ENCODE results near the gene GATAD1.
"Not testable (repeated sequence)": the region's sequence is repeated elsewhere in the genome, so short reads cannot be mapped to it uniquely, and the experiment has no call there.

Gene GATAD1

DNA sequence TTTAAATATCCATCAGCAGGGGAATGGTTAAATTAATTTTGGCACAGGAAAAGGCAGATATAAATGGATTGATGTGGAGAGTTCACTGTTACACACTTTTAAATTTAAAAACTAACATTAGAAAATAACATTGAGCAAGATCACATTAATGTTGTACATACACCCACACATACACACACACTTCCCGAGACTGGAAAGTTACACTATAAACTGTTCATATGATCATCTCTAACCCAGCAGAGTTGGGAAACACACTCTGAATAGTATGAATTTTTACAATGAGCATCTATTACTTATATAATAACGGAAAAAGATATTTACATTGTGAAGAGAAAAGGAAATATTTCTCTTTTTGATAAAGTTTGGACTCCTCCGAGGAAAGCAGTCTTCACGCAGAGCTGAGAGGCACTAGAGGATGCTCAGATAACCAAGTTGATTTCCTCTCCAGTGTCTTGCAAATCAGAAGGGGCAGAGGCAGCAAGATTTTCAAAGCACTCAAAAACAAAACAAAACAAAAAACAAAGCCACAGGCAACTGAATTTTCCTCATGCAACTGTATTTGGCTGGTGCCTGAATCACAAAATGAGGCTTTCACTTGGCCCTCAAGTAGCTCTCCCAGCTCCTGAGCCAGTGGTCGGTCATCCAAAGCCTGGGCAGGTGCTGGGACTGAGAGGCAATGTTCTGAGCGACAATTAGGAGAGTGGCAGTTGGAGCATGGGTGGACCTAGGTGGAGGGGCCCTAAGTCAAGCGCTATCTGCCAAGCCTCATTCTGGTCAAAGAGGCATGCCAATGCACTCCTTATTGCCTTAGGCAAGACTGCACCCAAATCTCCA, 10.5 kb upstream of the GATAD1 start:
- DNase-seq (ENCODE audit: low read depth in 2 of 2): no peak

DNA sequence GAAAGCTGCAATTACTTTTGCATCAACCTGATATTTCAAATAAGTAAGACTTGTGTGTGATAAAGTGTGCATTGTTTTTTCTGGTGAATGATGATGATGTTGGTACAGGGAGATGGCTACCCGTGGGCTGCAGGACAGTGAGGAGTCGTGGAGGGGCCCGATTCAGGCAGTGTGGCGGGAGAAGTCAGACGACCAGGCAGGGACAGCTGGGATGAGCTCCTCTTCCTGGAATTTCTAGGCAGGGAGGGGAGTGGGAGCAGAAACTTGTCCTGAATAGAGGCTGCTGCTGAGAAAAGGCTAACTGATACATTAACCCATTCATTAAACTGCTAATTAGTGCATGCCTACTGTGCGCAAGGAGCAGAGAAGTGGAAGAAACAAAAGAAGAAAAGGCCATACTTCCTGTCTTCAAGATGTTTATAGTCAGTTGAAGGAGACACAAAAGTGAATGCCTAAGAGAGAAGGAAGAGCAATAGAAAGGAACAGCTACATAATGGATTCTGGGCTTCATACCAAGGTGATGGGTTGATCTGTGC, 9.3 kb upstream of the GATAD1 start:
- DNase-seq (ENCODE audit: low read depth in 2 of 2): no peak

DNA sequence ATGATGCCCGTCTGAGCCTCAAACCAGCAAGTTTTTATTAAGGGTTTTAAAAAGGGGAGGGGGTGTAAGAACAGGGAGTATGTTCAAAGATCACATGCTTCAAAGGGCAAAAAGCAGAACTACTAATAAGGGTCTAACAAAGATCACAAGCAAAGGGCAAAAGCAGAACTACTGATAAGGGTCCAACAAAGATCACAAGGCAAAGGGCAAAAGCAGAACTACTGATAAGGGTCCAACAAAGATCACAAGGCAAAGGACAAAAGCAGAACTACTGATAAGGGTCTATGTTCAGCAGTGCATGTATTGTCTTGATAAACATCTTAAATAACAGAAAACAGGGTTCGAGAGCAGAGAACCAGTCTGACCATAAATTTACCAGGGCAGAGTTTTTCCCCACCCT, 4.6 kb upstream of the GATAD1 start:
- DNase-seq (ENCODE audit: low read depth in 2 of 2): not testable (repeated sequence)

DNA sequence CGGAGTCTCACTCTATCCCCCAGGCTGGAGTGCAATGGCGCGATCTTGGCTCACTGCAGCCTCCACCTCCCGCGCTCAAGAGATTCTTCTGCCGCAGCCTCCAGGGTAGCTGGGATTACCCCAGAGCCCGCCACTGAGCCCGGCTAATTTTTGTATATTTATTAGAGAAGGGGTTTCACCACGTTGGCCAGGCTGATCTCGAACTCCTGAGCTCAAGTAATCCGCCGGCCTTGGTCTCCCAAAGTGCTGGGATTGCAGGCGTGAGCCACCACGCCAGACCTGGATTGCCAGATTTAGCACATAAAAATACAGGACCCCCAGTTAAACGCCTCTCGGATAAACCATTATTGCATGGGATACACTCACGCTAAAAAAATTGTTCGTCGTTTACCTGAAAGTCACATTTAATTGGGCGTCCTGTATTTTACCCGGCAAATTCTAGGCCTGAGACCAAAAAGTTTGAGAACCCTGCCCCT, 375 bp upstream of the GATAD1 start:
- no peak for DNase-seq (ENCODE audit: low read depth in 2 of 2)

DNA sequence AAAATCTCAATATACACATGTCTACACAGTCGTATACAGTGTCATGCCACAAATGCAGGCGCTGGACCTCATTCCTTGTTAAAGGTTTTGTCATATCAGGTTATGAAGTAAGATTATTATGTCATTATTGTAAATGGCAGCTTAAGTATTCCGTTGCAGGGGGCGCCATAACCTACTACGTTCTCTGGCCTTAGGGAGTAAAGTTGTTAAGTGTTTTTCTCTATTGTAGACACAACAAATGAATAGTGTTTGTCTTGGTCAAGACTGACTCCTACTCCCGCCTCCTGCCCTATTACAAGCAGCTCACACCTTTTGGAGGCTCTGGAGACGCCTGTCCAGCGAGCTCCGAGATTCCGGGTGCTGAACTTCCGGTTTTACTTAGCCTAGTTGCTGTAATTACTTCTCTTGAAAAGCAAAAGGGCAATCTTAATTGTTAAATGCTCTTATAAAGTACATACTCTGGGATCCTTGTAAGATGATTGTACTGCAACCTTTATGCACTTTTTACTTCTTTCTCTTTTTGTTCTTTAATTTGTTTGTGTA, 994 bp downstream of the GATAD1 start:
- DNase-seq (ENCODE audit: low read depth in 2 of 2): peak; percentile 9 to 24

DNA sequence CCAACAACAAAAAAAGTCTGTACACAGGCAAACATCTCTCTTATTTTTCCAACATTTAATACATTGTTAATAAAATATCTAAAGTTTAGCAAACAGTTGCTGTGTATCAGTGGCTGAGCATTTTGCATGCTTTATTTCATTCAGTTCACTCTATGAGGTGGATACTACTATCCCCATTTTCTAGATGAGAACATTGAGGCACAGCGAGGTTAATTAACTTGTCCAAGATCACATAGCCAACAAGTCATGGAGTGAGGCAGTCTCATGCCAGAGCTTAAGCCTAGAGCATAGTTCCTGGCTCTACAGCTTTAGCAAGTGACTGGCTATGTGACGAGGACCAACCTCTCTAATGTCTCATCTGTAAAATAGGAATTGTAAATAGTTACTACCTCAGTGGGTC, 4.4 kb downstream of the GATAD1 start:
- DNase-seq (ENCODE audit: low read depth in 2 of 2): no peak

DNA sequence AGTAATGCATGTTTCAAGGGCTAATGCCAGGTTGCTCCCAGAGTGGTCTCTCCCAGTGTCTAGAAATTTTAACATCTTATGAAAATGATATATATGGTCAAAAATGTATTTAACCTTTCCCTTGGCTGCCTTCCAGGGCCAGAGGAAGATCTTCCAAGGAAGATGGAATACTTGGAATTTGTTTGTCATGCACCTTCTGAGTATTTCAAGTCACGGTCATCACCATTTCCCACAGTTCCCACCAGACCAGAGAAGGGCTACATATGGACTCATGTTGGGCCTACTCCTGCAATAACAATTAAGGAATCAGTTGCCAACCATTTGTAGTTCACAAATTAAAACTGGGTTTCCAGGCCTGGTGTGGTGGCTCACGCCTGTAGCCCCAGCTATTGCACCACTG, 9.0 kb downstream of the GATAD1 start:
- no peak for DNase-seq (ENCODE audit: low read depth in 2 of 2)

DNA sequence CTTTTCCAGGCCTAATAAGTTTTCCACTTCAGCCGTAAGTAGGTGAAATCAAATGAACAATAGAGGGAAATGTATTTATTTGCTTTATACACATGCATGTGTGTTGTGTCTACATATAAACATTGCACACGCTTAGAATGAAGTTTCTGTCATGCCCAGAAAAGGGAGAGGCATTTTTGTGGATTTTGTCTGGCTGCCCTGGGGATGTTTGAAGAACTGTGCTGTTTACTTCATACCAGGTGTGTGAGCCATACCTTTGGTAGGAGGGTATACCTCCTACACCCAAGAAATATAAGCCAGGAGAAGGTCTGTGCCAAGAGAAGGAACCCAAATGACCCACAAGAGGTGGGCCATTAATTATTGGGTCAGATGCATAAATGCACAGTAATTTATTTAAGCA, 12.8 kb downstream of the GATAD1 start:
- DNase-seq (ENCODE audit: low read depth in 2 of 2): no peak

DNA sequence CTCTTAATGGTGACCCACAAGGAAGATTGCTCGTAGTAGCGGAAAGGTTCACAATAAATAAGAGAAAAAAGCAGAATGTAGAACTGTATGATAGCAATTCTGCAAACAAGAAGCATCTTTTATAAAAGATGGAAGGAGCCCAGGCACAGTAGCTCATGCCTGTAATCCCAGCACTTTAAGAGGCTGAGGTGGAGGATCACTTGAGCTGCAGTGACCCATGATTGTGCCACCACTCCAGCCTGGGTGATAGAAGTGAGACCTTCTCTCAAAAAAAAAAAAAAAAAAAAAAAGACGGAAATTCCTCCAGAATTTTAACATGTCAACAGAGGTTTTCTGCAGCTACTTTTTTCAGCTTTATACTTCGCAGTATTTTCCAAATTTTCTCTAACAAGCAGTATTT, 13.2 kb downstream of the GATAD1 start:
- no peak for DNase-seq (ENCODE audit: low read depth in 2 of 2)

DNA sequence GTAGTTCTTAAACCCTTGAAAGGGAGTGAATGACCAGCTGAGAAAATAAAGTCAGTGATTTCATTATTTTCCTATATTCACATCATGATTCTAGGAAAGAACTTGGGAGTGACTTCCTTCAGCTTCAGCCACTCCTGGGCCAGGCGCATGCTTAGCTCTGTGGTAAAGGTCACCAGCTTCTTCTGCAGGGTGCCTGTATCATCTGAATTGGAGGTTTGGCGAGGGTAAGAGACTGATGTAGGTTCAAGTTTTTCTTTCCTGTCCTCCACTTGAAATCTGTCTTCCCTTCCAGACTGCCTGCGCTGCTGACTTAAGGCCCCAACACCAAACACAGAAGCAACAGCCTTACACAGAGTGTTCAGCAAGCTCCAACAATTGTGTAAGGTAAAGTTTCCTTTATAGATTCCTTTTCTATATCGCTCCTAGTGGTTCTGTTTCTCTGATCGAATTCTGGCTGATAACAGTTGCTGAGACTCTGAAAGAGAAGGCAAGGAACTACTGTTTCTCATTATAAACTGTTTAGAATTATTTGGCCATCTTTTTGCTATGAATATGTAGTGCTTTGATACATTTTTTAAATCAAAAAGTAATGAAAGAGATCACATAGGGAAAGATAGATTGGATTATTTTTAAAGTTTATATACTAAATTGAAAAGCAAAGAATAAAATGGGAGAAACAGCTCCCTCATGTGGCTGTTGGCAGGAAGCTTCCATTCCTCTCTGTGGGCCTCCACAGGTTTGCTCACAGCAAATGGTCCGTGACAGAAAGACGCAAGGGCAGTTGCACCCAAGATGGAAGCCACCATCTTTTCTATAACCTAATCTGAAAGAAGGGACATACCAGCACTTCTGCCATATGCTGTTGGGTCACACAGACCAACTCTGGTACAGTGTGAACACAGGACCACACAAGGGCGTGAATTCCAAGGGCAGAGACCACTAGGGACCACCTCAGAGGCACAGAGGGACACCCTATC, 14.0 kb downstream of the GATAD1 start:
- DNase-seq (ENCODE audit: low read depth in 2 of 2): no peak

DNA sequence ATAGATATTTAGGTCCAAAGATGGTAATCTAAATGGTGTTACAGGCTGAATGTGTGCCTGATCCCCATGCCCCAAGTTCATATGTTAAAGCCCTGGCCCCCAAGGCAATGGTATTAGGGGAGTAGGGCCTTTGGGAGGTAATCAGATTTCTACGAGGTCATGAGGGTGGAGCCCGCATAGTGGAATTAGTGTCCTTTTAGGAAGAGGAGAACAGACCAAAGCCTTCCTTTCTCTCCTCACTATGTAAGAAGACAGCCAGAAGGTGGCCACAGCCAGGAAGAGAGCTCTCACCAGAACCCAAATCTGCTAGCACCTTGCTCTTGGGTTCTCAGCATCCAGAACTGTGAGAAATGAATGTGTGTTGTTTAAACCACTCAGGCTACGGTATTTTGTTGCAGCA, 15.3 kb downstream of the GATAD1 start:
- no peak for DNase-seq (ENCODE audit: low read depth in 2 of 2)

DNA sequence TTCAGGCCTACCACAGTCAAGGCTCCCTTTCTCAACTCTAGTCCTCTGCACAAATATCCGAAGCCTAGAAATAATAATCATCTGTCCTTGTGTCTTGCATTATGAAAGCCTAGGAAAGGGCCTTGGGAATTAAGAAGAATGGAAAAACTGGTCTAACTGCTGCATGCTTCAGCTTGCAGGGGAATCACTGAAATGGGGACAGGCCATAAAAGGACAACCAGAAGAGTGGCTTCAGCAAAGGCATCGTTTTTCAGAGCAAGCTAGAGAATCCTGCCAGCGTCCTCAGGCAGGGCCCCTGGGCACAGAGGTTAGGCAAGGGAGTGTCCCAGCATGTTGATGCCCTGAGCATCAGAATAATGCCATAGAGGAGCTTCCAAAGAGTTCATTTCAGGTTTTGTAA, 17.2 kb downstream of the GATAD1 start:
- no peak for DNase-seq (ENCODE audit: low read depth in 2 of 2)

DNA sequence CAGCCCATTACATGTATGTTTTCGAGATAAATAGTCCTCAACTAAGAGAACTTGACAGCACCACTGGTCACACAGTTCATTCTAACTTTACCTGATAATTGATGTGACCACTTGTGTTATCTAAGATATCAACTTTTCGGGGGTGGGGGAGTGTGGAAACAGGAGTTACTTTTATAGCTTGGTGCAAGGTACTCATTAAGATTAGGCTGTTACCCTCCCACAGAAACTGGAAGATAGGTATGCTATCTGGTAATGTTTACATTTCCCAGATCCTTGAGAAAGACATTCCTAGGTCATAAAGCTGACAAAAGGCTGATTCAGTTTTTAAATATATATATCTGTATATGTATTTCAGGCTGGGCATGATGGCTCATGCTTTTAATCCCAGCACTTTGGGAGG, 19.4 kb downstream of the GATAD1 start:
- no peak for DNase-seq (ENCODE audit: low read depth in 2 of 2)

DNA sequence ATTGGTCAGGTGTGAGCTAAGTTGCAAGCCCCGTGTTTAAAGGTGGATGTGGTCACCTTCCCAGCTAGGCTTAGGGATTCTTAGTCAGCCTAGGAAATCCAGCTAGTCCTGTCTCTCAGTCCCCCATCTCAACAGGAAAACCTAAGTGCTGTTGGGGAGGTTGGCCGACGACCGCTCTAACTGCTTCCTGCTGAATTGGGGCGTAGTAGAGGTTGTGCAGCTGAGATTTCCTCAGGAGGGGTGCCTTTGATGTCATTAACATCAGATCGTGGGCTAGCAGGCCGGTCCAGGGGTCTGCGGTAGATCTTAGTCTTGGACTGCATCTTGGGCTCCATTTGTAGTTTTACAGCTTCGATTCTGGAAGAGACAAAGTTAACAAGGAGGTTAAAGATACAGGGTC, 21.3 kb downstream of the GATAD1 start:
- not testable (repeated sequence) for DNase-seq (ENCODE audit: low read depth in 2 of 2)

DNA sequence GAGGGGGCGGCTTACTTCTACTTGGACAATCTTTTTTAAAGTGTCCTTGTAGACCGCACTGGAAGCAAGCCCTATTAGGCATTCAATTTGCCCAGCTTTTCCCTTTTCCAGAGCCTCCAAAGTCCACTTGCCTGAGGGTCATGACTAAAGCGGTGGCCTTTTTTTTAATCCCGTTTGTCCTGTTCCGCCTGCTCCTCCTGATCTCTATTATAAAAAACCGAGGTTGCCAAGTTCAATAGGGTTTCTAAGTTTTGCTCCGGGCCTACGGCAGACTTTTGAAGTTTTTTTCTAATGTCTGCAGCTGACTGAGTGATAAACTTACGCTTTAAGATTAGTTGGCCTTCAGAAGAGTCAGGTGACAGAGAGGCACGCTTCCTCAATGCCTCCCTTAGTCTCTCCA, 26.7 kb downstream of the GATAD1 start:
- not testable (repeated sequence) for DNase-seq (ENCODE audit: low read depth in 2 of 2)

DNA sequence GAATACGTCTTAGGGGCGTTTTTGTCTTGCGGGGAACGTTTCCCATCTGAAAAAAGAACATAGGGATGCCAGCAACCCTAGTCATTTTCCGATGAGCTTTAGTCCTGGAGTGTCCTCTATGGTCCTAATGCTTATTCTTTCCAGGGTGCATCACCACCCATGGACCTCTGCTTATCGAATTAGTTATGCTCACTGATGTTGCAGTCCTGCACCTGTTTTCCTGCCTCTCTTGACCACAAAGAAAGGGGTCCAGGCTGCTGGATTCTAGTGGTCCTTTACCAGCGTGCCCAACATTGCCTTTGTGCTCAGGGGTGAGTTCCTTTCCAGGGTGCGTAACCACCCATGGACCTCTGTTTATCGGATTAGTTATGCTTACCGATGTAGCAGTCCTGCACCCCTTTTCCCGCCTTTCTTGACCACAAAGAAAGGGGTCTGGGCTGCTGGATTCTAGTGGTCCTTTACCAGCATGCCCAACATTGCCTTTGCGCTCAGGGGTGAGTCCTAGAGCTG, 28.0 kb downstream of the GATAD1 start:
- not testable (repeated sequence) for DNase-seq (ENCODE audit: low read depth in 2 of 2)

DNA sequence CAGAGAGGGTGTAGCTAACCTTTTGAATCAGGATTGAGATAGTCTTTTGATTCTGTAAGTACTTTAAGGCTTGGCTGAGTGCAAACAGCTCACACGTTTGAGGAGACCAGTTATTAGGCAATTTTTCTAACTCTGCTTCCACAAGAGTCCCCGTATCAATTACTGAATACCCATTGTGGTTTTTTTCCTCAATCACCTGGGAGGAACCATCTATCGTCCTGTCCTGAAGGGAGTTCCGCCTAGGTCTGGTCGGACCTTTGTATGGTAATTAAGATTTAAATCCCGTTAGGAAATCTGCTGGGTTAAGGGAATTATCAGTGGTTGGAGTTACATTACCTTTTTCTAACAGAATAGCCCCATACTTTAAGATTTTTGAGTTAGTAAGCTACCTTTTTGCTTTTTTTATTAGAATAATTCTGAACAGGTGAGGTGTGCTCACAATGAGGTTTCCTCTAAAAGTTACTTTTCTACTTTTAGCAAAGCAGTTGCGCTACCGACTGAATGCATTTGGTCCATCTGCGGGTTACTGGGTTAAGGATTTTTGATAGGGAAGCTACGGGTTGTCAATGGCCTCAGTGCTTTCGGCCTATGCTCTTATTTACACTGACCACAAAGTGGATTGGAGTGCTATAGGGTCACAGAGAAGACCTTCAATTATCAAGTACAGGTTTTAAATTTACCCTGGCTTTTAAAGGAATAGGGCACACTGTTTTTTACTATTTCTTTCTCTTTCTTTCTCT, 28.7 kb downstream of the GATAD1 start:
- DNase-seq (ENCODE audit: low read depth in 2 of 2): not testable (repeated sequence)

DNA sequence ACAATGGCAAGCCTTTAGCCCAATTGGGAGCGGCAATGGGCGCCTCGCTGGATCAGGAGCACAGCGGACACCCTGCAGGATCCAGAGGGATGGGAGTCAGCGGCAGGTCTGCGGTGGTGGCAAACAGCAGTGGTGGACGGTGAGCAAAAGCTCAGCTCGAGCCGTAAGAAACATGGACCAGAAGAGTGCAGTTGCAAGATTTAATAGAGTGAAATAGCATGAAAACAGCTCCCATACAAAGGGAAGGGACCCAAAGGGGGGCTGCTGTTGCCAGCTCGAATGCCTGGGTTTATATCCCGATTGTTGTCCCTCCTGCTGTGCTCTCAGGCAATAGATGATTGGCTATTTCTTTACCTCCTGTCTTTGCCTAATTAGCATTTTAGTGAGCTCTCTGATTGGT, 30.4 kb downstream of the GATAD1 start, which contains the start of gene ERVW-1:
Gene ERVW-1, minus strand, starts transcription at position 266 of the 400 bp plus-strand sequence. CDS start 7,565 bp downstream, outside the sequence.
- not testable (repeated sequence) for DNase-seq (ENCODE audit: low read depth in 2 of 2)

DNA sequence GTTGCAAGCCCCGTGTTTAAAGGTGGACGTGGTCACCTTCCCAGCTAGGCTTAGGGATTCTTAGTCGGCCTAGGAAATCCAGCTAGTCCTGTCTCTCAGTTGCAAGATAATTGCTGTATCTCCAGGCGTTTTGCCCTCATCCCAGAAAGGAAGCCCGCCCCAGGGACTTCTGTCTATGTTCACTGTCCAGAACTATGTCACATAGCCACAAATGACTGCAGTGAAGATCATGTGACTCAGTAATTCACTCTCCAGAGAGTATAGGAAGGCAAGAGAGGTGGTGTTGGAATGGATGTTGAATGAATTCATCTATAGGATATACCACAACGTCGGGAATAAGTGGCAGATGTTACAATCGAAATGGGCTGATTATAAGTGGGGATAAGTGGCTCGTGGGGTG, 30.8 kb downstream of the GATAD1 start:
- DNase-seq (ENCODE audit: low read depth in 2 of 2): no peak

DNA sequence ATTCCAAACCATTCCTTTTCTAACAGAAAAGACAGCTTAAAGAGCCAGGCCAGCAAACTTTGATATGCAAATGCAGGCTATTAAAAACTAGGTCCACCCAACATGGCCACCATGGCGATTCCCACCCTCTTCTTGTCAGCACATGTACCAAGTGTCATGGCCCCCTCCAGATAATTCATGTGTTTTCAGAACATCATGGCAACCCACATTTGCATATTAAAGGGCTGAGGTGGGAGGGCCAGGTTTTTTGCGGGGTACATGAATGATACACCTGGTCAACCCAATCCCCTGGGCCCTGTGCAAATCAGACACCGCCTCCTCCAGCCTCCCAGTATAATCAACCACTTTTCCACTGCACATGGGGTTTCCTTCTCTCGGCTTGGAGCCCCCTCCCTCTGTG, 31.4 kb downstream of the GATAD1 start:
- no peak for DNase-seq (ENCODE audit: low read depth in 2 of 2)

DNA sequence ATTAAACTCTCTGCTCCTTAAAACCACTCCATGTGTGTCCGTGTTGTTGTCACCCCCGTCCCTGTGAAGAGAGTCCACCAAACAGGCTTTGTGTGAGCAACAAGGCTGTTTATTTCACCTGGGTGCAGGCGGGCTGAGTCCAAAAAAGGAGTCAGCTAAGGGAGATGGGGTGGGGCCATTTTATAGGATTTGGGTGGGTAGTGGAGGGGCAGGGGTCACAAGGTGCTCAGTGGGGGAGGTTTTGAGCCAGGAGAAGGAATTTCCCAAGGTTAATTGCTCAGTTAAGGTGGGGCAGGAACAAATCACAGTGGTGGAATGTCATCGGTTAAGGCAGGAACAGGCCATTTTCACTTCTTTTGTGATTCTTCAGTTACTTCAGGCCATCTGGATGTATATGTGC, 31.9 kb downstream of the GATAD1 start:
- DNase-seq (ENCODE audit: low read depth in 2 of 2): not testable (repeated sequence)
